Astrocyte (in vitro differentiated cells and primary cell): ENCODE results near the gene DRD1. TPM values are rescaled to one million over a fixed set of nuclear protein-coding genes. Genes with fewer than 3 reads are reported as not detected.

Source experiments
- DNase-seq: peaks from one replicate; pipeline ENCODE4 v3.0.0-alpha.2; 2010; ENCODE audit warnings: low read depth
- FAIRE-seq: peaks from 2 replicates; lab custom pipeline; 2011; peaks lifted over from hg19 to GRCh38; lab: Jason Lieb, UNC
- H2AFZ ChIP-seq: 2 replicates; pipeline ENCODE4 v1.6.0; 2012; ENCODE audit warnings: low read depth, low read length, inconsistent platforms
- H3K27ac ChIP-seq: 2 replicates; pipeline ENCODE4 v1.5.1; 2011; ENCODE audit warnings: low read depth, low read length, inconsistent platforms
- H3K27me3 ChIP-seq: 2 replicates; pipeline ENCODE4 v1.6.0; 2011; ENCODE audit warnings: low read length, inconsistent platforms; ENCODE audit not compliant: insufficient read depth
- H3K36me3 ChIP-seq: 2 replicates; pipeline ENCODE4 v1.5.1; 2011; ENCODE audit warnings: low read length, inconsistent platforms; ENCODE audit not compliant: insufficient read depth
- H3K4me1 ChIP-seq: 2 replicates; pipeline ENCODE4 v1.5.1; 2011; ENCODE audit warnings: low read length, inconsistent platforms; ENCODE audit not compliant: insufficient read depth
- H3K4me2 ChIP-seq: 2 replicates; pipeline ENCODE4 v1.6.0; 2012; ENCODE audit warnings: low read length, inconsistent platforms
- H3K4me3 ChIP-seq: 2 replicates; pipeline ENCODE4 v1.5.1; 2011; ENCODE audit warnings: low read depth, mild to moderate bottlenecking, low read length, inconsistent platforms; ENCODE audit not compliant: insufficient read depth
- H3K79me2 ChIP-seq: 2 replicates; pipeline ENCODE4 v1.6.0; 2012; ENCODE audit warnings: mild to moderate bottlenecking, low read length, inconsistent platforms; ENCODE audit not compliant: insufficient read depth
- H3K9ac ChIP-seq: 2 replicates; pipeline ENCODE4 v1.6.0; 2012; ENCODE audit warnings: mild to moderate bottlenecking, low read length, inconsistent platforms
- H3K9me3 ChIP-seq: 2 replicates; pipeline ENCODE4 v1.5.1; 2012; ENCODE audit warnings: low read depth, mild to moderate bottlenecking, low read length, inconsistent platforms; ENCODE audit not compliant: insufficient read depth
- H4K20me1 ChIP-seq: 2 replicates; pipeline ENCODE4 v1.6.0; 2012; ENCODE audit warnings: low read length, inconsistent platforms; ENCODE audit not compliant: insufficient read depth
- H3K27ac Mint-ChIP-seq: one replicate; pipeline ENCODE4 v1.8.0; 2021; ENCODE audit warnings: mild to moderate bottlenecking, mixed read lengths; ENCODE audit not compliant: unreplicated experiment
- H3K27me3 Mint-ChIP-seq: one replicate; pipeline ENCODE4 v1.8.0; 2021; ENCODE audit warnings: low read depth, mixed read lengths; ENCODE audit not compliant: unreplicated experiment
- H3K36me3 Mint-ChIP-seq: one replicate; pipeline ENCODE4 v1.8.0; 2021; ENCODE audit warnings: low read depth, mixed read lengths; ENCODE audit not compliant: unreplicated experiment
- H3K4me1 Mint-ChIP-seq: one replicate; pipeline ENCODE4 v1.8.0; 2021; ENCODE audit warnings: low read depth, mixed read lengths; ENCODE audit not compliant: unreplicated experiment
- H3K4me3 Mint-ChIP-seq: one replicate; pipeline ENCODE4 v1.8.0; 2021; ENCODE audit warnings: mild to moderate bottlenecking, moderate library complexity, mixed read lengths; ENCODE audit not compliant: unreplicated experiment
- H3K9me3 Mint-ChIP-seq: one replicate; pipeline ENCODE4 v1.8.0; 2021; ENCODE audit warnings: mild to moderate bottlenecking, mixed read lengths; ENCODE audit not compliant: unreplicated experiment
- EZH2 ChIP-seq: IDR thresholded peaks from 2 replicates; pipeline ENCODE4 v1.6.1; 2012; ENCODE audit warnings: mild to moderate bottlenecking, low read length, inconsistent platforms; ENCODE audit not compliant: insufficient read depth
- total RNA-seq: library from RNA; stranded (reverse); gene quantifications from 2 replicates; pipeline ENCODE4 v1.2.1, GENCODE V29; 2021
- TF ChIP-seq, protein P1 (sequence below): IDR thresholded peaks from 2 replicates; pipeline ENCODE4 v1.5.1; 2011; ENCODE audit warnings: low read depth, mild to moderate bottlenecking, inconsistent platforms, low read length, moderate library complexity; ENCODE audit not compliant: insufficient read depth

DRD1 gene
- total RNA-seq, 1 donor from 2014 or later, result 0.23 TPM

DNA sequence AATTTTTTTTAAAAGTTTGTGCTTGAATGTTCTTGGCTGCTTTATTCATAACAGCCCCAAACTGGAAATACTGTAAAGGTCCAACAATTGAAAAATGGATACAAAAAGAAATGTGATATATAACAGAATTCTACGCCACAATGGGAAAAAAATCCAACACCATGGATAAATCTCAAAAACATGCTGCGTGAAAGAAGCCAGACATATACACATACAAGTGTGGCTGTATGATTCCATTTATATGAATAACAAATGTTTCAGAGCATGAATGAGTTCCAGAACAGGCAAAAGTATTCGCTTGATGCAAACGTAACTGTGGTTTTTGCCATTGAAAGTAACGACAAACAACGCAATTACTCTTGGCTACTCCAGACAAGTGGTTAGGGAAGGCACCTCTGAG, 27.2 kb upstream of the DRD1 start:
- peaks cover 2% of the 10 kb centered on the region for H3K27me3 Mint-ChIP-seq
- Histone ChIP-seq H3K36me3 (no peaks in the 10 kb centered on the region), H3K27me3 (peaks cover 11% of the 10 kb centered on the region), H3K79me2 (no peaks in the 10 kb centered on the region), H2AFZ (no peak overlapping the region), H3K4me3 (no peak overlapping the region), H3K4me1 (no peaks in the 10 kb centered on the region), H3K9me3 (no peaks in the 10 kb centered on the region), H4K20me1 (no peaks in the 10 kb centered on the region), H3K4me2 (no peak overlapping the region), H3K9ac (no peak overlapping the region), H3K27ac (no peak overlapping the region)
- no peak overlapping the region for H3K4me3 Mint-ChIP-seq
- no peaks in the 10 kb centered on the region for H3K9me3 Mint-ChIP-seq
- H3K36me3 Mint-ChIP-seq, result no peaks in the 10 kb centered on the region
- FAIRE-seq (no peak), DNase-seq (no peak)
- H3K4me1 Mint-ChIP-seq, result no peaks in the 10 kb centered on the region
- H3K27ac Mint-ChIP-seq, result no peak overlapping the region
- no peak for TF ChIP-seq EZH2
- TF ChIP-seq, protein P1, sequence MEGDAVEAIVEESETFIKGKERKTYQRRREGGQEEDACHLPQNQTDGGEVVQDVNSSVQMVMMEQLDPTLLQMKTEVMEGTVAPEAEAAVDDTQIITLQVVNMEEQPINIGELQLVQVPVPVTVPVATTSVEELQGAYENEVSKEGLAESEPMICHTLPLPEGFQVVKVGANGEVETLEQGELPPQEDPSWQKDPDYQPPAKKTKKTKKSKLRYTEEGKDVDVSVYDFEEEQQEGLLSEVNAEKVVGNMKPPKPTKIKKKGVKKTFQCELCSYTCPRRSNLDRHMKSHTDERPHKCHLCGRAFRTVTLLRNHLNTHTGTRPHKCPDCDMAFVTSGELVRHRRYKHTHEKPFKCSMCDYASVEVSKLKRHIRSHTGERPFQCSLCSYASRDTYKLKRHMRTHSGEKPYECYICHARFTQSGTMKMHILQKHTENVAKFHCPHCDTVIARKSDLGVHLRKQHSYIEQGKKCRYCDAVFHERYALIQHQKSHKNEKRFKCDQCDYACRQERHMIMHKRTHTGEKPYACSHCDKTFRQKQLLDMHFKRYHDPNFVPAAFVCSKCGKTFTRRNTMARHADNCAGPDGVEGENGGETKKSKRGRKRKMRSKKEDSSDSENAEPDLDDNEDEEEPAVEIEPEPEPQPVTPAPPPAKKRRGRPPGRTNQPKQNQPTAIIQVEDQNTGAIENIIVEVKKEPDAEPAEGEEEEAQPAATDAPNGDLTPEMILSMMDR, result no peak

DNA sequence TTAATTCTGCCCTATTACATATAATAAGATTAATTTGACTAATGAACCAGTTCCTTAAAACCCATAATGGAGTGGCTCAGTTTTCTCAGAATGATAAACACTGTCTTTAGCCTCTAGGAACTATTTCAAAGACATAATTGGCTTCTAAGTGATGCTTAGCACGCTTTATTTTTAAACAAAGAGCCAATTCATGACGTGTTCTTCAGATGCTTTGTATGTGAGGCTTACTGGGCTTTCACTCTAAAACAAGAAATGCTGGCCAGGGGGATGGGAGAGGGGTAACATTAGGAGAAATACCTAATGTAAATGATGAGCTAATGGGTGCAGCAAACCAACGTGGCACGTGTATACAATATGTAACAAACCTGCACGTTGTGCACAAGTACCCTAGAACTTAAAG, 26.8 kb upstream of the DRD1 start:
- H3K27ac ChIP-seq, result no peak overlapping the region
- no peak for TF ChIP-seq EZH2
- TF ChIP-seq, protein P1, result no peak

DNA sequence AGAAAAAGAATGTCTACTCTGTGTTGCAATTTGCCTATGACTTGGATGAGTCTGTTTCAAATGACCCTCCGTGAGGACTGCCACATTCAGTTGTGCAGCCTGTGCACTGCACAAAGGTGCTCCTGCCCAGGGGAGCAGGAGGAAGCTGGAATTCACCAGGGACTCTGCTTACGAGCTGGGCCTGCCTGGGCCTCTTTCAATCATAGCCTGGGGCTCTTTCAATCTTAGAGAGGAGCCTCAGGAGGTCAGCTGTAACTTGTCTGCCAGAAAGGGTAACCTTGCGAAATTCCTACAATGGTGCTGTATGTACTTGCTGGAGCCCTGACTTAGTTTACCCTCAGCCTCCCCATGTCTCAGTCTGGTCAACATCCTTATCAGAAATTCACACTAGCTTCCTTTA, 25.9 kb upstream of the DRD1 start:
- Histone ChIP-seq H4K20me1 (no peaks in the 10 kb centered on the region), H3K9me3 (no peaks in the 10 kb centered on the region), H3K36me3 (no peaks in the 10 kb centered on the region), H3K9ac (no peak overlapping the region), H3K4me3 (no peak overlapping the region), H2AFZ (no peak overlapping the region), H3K4me2 (no peak overlapping the region), H3K27me3 (peaks cover 11% of the 10 kb centered on the region), H3K4me1 (no peaks in the 10 kb centered on the region), H3K79me2 (no peaks in the 10 kb centered on the region), H3K27ac (no peak overlapping the region)
- DNase-seq (no peak), FAIRE-seq (no peak)
- Mint-ChIP-seq H3K36me3 (no peaks in the 10 kb centered on the region), H3K4me1 (no peaks in the 10 kb centered on the region), H3K27me3 (peaks cover 2% of the 10 kb centered on the region), H3K27ac (no peak overlapping the region), H3K4me3 (no peak overlapping the region), H3K9me3 (no peaks in the 10 kb centered on the region)
- no peak for TF ChIP-seq EZH2
- TF ChIP-seq, protein P1, result no peak

More for the DNA sequence above, 26.8 kb upstream of the DRD1 start:
- FAIRE-seq (no peak), DNase-seq (no peak)
- no peak overlapping the region for H3K4me3 ChIP-seq
- Mint-ChIP-seq H3K36me3 (no peaks in the 10 kb centered on the region), H3K4me1 (no peaks in the 10 kb centered on the region), H3K9me3 (no peaks in the 10 kb centered on the region), H3K4me3 (no peak overlapping the region), H3K27me3 (peaks cover 2% of the 10 kb centered on the region), H3K27ac (no peak overlapping the region)
- no peaks in the 10 kb centered on the region for H4K20me1 ChIP-seq
- H3K4me1 ChIP-seq, result no peaks in the 10 kb centered on the region
- no peaks in the 10 kb centered on the region for H3K36me3 ChIP-seq
- H3K9ac ChIP-seq, result no peak overlapping the region
- H3K9me3 ChIP-seq, result no peaks in the 10 kb centered on the region
- H3K4me2 ChIP-seq, result no peak overlapping the region
- H2AFZ ChIP-seq, result no peak overlapping the region
- H3K79me2 ChIP-seq, result no peaks in the 10 kb centered on the region
- H3K27me3 ChIP-seq, result peaks cover 11% of the 10 kb centered on the region
